Activated naive CD8-positive, alpha-beta T cell treated with anti-CD3 and anti-CD28 coated beads, Interleukin-2, amount 10 ng/mL, durations not matched to agents 7 days and 5 days (primary cell): ENCODE measurements around the gene DOHH. TPM values are rescaled to one million over a fixed set of nuclear protein-coding genes. Genes with fewer than 3 reads are reported as not detected.
"Not testable (repeated sequence)": the region's sequence is repeated elsewhere in the genome, so short reads cannot be mapped to it uniquely, and the experiment has no call there.

Experiments used
- ATAC-seq: fragments of 150-1000 bp; cut with Tn5 transposase; one replicate; pipeline ENCODE4 v1.10.0; 2021; ENCODE audit warnings: low read depth, moderate library complexity
- POLR2A ChIA-PET: fragments of 350-600 bp; sonication (Branson Sonifier 250); formaldehyde crosslinking; loops from one replicate; lab custom pipeline; 2021; ENCODE audit warnings: antibody characterized with exemption; lab: Charles Lee
- DNase-seq: peaks from one replicate; pipeline ENCODE4 v3.0.0; 2021
- H3K27ac Mint-ChIP-seq: one replicate; pipeline ENCODE4 v1.8.0; 2022; ENCODE audit warnings: mild to moderate bottlenecking, mixed read lengths
- H3K27me3 Mint-ChIP-seq: one replicate; pipeline ENCODE4 v1.8.0; 2022; ENCODE audit warnings: mild to moderate bottlenecking, moderate library complexity, mixed read lengths
- H3K36me3 Mint-ChIP-seq: one replicate; pipeline ENCODE4 v1.8.0; 2021; ENCODE audit warnings: mild to moderate bottlenecking, mixed read lengths
- H3K4me1 Mint-ChIP-seq: one replicate; pipeline ENCODE4 v1.8.0; 2021; ENCODE audit warnings: mixed read lengths
- H3K4me3 Mint-ChIP-seq: one replicate; pipeline ENCODE4 v1.8.0; 2022; ENCODE audit warnings: mild to moderate bottlenecking, moderate library complexity, mixed read lengths
- H3K9me3 Mint-ChIP-seq: one replicate; pipeline ENCODE4 v1.8.0; 2021; ENCODE audit warnings: mixed read lengths
- total RNA-seq, 2 experiments: library from RNA; stranded (reverse); gene quantifications; one replicate each; pipeline ENCODE4 v1.2.3, GENCODE V29; 2021

DOHH gene
- total RNA-seq, 2 experiments from 2014 or later = 9.9 to 12.1 TPM

DNA sequence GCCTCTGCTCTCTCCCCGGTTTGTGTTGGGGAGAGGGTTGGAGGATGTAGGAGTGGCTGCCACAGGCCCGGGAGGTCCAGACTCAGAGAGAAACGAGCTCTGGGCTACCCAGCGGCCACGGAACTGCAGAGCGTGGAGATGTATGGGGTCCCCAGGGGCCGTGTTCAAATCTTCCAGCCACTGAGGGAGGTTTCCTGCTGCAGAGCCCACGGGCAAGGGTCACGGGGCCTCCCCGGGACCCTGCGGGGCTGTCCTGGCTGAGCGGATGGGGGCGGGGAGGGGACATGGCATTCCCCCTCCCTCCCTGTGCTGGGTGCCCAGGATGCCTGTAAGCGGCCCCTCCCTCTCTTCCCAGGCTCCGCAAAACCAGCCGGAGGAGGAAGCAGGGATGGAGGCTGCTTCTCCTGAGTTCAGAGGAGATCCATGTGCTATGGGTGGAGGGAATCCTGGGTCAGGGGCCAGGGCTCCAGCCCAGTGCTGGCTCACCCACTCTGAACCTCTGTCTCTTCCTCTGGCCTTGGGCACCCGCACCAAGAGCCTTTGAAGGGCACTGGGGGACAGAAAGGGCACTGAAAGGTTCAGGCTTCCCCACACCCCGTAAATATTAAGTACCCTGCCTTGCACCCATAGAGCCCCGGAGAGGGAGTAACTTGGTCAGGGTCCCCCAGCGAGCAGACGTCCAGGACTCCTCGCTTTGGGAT is 42.8 kb downstream of the DOHH start:
- no peak overlapping the region for H3K27ac Mint-ChIP-seq
- H3K27me3 Mint-ChIP-seq = no peaks in the 10 kb centered on the region
- POLR2A ChIA-PET = no interaction called here
- no peak overlapping the region for H3K4me3 Mint-ChIP-seq
- peaks cover 3% of the 10 kb centered on the region for H3K4me1 Mint-ChIP-seq
- DNase-seq = no peak
- no peaks in the 10 kb centered on the region for H3K36me3 Mint-ChIP-seq
- H3K9me3 Mint-ChIP-seq = no peaks in the 10 kb centered on the region
- ATAC-seq = no peak

DNA sequence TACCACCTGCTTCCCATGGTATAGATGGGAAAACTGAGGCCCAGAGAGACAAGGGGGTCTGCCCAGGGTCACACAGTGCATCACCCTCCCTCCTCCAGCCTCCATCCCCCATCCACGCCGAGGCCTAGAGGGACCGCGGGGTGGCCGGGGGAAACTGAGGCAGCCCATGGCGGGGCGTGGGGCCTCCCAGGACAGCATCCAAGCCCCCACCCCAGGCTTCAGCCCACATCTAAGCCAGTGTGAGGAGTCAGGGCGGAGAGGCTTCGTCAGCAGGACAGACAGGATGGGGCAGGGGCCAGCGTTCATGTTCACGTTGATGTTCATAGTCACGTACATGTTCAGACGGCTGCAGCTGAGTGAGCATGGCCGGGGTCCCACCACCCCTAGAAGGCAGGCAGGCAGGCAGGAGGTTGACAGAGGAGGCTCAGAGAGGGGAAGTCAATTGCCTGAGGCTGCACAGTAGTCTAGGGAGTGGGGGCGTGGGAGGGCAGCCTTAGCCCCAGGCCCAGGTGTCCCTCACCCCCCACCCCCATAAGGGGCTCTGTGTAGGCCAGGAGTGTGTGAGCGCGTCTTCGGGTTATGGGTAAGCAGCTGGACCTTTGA is 43.4 kb downstream of the DOHH start:
- ATAC-seq = peak; percentile 17
- H3K27ac Mint-ChIP-seq = no peak overlapping the region
- no peaks in the 10 kb centered on the region for H3K27me3 Mint-ChIP-seq
- POLR2A ChIA-PET = no interaction called here
- peaks cover 3% of the 10 kb centered on the region for H3K4me1 Mint-ChIP-seq
- no peak for DNase-seq
- H3K4me3 Mint-ChIP-seq = no peak overlapping the region
- H3K36me3 Mint-ChIP-seq = no peaks in the 10 kb centered on the region
- H3K9me3 Mint-ChIP-seq = no peaks in the 10 kb centered on the region

DNA sequence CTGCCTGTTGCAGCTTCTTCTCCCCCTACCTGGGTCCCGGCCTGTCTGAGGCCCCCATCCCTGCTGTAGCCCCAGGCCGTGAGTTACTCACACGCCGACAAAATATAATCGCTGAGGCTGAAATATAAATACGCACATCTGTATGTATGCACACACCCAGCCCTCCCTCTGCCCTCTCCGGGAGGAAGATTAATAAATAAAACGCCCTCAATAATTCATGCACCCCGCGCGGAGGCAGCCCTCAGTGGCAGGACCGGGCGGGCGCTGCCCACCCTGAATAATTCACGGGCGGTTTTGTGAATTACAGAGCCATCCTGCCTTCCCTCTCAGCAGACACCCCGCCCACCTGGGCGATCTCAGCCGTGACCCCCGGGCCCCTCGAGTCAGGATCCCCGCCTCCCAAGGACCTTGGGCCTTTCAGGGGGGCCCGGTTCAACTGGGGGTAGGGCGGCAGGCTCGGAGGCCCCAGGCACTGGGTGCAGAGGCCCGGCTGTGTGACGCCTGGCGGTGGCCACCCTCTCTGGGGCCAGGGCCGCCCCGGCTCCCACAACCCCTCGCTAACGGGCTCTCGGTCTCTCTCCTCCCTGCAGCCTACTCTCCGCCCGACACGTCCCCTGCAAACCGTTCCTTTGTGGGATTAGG is 44.4 kb downstream of the DOHH start:
- H3K4me3 Mint-ChIP-seq = no peak overlapping the region
- no peak overlapping the region for H3K27ac Mint-ChIP-seq
- ATAC-seq (no peak), DNase-seq (no peak)
- no peaks in the 10 kb centered on the region for H3K9me3 Mint-ChIP-seq
- H3K36me3 Mint-ChIP-seq = peaks cover under 1% of the 10 kb centered on the region
- peaks cover 4% of the 10 kb centered on the region for H3K4me1 Mint-ChIP-seq
- no peaks in the 10 kb centered on the region for H3K27me3 Mint-ChIP-seq
- POLR2A ChIA-PET = no interaction called here

DNA sequence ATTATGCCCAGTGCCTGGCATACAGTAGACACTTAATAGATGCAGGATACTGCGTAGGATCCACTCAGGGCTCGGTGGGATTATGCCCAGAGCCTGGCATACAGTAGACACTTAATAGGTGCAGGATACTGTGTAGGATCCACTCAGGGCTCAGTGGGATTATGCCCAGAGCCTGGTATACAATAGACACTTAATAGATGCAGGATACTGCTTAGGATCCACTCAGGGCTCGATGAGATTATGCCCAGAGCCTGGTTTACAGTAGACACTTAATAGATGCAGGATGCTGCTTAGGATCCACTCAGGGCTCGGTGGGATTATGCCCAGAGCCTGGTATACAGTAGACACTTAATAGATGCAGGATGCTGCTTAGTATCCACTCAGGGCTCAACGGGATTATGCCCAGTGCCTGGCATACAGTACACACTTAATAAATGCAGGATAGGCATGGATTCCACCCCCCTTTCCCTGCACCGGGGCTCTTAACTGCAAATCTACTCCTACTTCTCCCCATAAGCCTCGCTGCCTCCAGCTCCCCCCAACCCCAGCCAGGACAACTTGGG is 45.0 kb downstream of the DOHH start:
- no peak for ATAC-seq
- no peak for DNase-seq
- Mint-ChIP-seq H3K27ac (no peak overlapping the region), H3K4me1 (peaks cover 7% of the 10 kb centered on the region), H3K27me3 (no peaks in the 10 kb centered on the region), H3K9me3 (no peaks in the 10 kb centered on the region), H3K36me3 (peaks cover 2% of the 10 kb centered on the region), H3K4me3 (no peak overlapping the region)
- POLR2A ChIA-PET = no interaction called here

DNA sequence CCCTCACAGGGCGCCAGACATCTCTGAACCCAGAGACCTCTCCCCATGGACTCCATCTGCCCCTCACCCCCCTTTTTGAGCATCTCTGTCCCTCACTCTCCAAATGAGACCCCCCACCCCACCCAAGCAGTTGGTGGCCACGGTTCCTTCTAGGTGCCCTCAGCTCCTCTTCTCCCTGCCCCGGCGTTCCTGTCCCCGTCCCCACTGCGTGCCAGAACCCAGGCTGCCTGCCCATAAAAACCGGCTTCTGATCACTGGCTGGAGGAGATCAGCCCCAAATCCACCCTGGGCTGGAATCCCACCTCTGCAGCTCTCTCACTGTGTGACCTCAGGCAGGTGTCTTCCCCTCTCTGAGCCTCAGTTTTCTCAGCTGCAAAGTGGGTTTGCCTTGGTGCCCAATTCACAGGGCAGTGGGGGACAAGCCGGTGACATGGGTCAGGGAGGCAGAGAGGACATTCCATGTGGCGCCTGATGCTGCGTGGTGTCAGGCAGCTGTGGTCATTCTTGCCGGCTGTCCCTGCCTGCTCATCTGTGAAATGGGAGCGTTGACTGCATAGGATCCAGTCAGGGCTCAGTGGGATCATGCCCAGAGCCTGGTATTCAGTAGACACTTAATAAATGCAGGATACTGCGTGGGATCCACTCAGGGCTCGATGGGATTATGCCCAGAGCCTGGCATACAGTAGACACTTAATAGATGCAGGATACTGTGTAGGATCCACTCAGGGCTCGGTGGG is 45.6 kb downstream of the DOHH start:
- Mint-ChIP-seq H3K4me3 (no peak overlapping the region), H3K36me3 (peaks cover 2% of the 10 kb centered on the region), H3K27ac (no peak overlapping the region), H3K9me3 (no peaks in the 10 kb centered on the region), H3K4me1 (peaks cover 7% of the 10 kb centered on the region), H3K27me3 (no peaks in the 10 kb centered on the region)
- ATAC-seq (no peak), DNase-seq (no peak)
- POLR2A ChIA-PET = no interaction called here

DNA sequence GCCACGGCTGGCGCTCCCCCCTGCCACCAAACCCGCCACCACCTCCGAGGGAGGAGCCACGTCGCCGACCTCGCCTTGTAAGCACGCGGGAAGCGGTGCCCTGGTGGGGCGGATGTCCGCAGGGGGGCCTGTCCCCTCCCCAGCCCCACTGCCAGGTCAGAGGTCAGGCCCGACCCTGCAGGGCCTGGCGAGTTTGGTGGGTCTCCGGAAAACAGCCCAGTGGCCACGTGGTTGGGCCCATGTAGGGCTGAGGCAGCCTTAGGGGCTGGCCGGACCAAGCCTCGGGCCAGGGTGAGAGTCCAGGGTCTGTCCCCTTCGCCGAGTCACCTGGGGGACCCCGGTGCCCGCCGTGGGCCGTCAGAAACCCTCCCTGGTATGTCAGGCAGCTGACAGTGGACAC is 46.6 kb downstream of the DOHH start:
- Mint-ChIP-seq H3K36me3 (peaks cover 2% of the 10 kb centered on the region), H3K27ac (no peak overlapping the region), H3K27me3 (no peaks in the 10 kb centered on the region), H3K4me1 (peaks cover 5% of the 10 kb centered on the region), H3K9me3 (no peaks in the 10 kb centered on the region), H3K4me3 (no peak overlapping the region)
- ATAC-seq (no peak), DNase-seq (no peak)
- POLR2A ChIA-PET = no interaction called here

DNA sequence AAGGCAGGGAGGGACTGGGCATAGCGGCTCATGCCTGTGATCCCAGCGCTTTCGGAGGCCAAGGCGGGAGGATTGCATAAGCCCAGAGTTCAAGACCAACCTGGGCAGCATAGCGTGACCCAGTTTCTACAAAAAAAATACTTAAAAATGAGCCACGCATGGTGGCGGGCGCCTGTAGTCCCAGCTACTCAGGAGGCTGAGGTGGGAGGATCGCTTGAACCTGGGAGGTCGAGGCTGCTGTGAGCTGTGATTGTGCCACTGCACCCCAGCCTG is 47.6 kb downstream of the DOHH start:
- ATAC-seq, H3K4me3 Mint-ChIP-seq, H3K36me3 Mint-ChIP-seq, H3K27me3 Mint-ChIP-seq, H3K9me3 Mint-ChIP-seq, DNase-seq, H3K4me1 Mint-ChIP-seq, H3K27ac Mint-ChIP-seq, POLR2A ChIA-PET: not testable (repeated sequence)

DNA sequence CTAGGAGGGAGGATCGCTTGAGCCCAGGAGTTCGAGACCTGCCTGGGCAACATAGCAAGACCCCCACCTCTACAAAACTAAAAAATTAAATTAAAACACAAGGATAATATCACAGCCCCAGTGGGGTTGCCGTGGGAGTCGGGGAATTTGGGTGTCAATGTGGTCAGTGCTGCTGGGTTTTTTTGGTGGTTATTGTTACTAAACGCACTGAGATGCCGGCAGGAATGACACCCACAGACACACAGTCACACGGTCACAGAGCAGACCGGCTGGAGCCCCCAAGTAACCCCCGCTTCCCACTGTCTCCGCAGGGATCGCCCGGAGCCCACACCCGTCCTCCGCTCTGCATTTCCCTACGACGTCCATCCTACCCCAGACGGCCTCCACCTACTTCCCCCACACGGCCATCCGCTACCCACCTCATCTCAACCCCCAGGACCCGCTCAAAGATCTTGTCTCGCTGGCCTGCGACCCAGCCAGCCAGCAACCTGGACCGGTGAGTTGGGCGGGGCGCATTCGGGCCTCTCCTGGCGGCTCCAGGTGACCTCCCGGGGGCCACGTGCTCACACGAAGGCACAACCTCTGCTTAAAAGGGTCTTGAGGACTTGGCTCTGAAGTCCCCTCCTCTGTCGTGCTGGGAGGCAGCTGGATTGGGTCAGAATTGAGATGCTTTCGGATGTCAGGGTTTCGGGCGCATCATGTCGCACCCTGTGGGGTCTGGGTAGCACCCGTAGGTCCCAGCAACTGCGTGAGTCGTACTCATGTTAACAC is 48.1 kb downstream of the DOHH start:
- Mint-ChIP-seq H3K36me3 (peaks cover 2% of the 10 kb centered on the region), H3K4me1 (peaks cover 5% of the 10 kb centered on the region), H3K27me3 (no peaks in the 10 kb centered on the region), H3K27ac (no peak overlapping the region), H3K9me3 (no peaks in the 10 kb centered on the region), H3K4me3 (no peak overlapping the region)
- DNase-seq = no peak
- no peak for ATAC-seq
- POLR2A ChIA-PET = no interaction called here

DNA sequence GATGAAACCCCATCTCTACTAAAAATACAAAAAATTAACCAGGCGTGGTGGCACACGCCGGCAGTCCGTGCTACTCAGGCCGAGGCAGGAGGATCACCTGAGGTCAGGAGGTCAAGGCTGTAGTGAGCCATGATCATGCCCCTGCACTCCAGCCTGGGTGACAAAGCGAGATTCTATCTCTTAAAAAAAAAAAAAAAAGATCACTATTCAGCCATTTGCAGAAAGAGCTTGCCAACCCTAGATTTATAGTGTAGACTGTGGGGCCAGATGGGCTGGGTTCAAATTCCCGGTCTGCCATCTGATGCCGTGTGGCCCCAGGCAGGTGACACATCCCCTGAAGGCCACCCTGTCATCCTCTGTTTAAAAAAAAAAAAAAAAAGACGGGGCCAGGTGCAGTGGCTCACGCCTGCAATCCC is 49.0 kb downstream of the DOHH start:
- H3K27ac Mint-ChIP-seq = no peak overlapping the region
- ATAC-seq (no peak), DNase-seq (no peak)
- peaks cover 5% of the 10 kb centered on the region for H3K4me1 Mint-ChIP-seq
- H3K27me3 Mint-ChIP-seq = no peaks in the 10 kb centered on the region
- POLR2A ChIA-PET = no interaction called here
- H3K4me3 Mint-ChIP-seq = no peak overlapping the region
- H3K36me3 Mint-ChIP-seq = peaks cover 2% of the 10 kb centered on the region
- no peaks in the 10 kb centered on the region for H3K9me3 Mint-ChIP-seq

DNA sequence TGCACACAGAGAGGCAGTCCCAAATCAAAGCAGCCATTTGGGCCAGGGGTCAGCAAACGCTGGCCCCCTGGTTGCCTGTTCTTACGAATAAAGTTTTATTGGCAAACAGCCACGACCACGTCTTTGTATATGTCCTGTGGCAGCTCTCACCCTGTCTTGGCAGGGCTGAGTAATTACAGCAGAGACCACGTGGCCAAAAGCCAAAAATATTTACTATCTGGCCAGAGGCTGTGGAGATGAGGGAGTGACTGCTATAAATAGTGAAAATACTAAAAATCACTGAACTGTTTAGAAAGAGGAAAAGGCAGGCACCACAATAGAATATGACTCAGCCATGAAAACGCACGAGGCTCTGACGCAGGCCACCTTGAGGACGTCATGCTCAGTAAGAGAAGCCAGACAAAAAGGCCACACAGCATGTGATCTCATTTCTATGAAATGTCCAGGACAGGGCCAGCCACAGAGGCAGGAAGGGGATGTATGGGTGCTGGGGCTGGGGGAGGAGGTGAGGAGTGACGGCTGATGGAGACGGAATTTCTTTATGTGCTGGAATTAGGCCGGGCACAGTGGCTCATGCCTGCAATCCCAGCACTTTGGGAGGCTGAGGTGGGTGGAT is 49.6 kb downstream of the DOHH start:
- no peak overlapping the region for H3K27ac Mint-ChIP-seq
- peaks cover 2% of the 10 kb centered on the region for H3K36me3 Mint-ChIP-seq
- no peak for DNase-seq
- ATAC-seq = no peak
- peaks cover 5% of the 10 kb centered on the region for H3K4me1 Mint-ChIP-seq
- POLR2A ChIA-PET = no interaction called here
- no peaks in the 10 kb centered on the region for H3K9me3 Mint-ChIP-seq
- H3K4me3 Mint-ChIP-seq = no peak overlapping the region
- H3K27me3 Mint-ChIP-seq = no peaks in the 10 kb centered on the region

DNA sequence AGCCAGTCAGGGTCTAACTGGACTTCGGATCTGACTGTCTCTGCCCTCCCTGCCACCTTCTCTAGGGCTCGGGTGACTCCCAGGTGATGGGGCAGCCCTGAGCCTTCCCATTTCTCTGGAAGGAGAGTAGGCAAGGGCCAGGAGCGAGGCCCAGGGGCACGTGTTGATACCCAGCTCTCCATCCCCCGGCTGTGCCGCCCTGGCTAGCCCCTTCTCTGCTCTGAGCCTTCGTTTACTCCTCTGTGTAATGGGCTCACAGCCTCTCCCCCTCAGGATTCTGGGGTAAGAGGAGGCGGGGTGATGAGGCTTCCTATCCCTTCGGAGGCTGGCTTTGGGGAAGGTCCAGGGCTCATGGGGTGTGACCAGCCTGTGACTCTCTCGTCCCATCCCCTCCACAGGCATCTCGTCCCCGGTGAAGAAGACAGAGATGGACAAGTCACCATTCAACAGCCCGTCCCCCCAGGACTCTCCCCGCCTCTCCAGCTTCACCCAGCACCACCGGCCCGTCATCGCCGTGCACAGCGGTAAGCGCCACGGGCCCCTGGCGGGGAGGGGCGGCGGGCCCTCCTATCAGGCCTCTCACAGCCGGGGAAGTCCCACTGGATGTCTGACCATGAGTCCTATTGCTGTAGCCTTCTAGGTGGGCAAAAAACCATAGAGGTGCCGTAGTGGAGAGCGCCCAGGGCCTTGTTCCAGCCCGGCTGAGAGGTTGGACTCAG is 51.7 kb downstream of the DOHH start:
- ATAC-seq (no peak), DNase-seq (no peak)
- Mint-ChIP-seq H3K4me3 (no peak overlapping the region), H3K27ac (no peak overlapping the region), H3K36me3 (peaks cover 2% of the 10 kb centered on the region), H3K4me1 (peaks cover 8% of the 10 kb centered on the region), H3K9me3 (no peaks in the 10 kb centered on the region), H3K27me3 (no peaks in the 10 kb centered on the region)
- POLR2A ChIA-PET = no interaction called here

DNA sequence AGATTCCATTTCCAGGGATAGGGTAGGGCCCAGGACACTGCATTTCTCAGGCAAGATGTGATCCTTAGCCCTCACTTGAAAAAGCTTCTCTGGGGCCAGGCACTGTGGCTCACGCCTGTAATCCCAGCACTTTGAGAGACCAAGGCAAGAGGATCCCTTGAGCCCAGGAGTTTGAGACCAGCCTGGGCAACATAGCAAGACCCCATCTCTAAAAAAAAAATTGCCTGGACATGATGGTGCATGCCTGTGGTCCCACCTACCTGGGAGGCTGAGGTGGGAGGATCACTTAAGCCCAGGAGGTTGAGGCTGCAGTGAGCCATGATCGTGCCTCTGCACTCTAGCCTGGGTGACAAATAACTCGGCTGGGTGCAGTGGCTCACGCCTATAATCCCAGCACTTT is 53.8 kb downstream of the DOHH start:
- ATAC-seq, H3K9me3 Mint-ChIP-seq, H3K36me3 Mint-ChIP-seq, H3K27me3 Mint-ChIP-seq, POLR2A ChIA-PET, H3K27ac Mint-ChIP-seq, DNase-seq, H3K4me3 Mint-ChIP-seq, H3K4me1 Mint-ChIP-seq: not testable (repeated sequence)
